Osteoblast (primary cell): ENCODE results near the gene LAPTM5. TPM values are rescaled to one million over a fixed set of nuclear protein-coding genes. Genes with fewer than 3 reads are reported as not detected.

Experiments used
- DNase-seq: peaks from one replicate; pipeline ENCODE4 v3.0.0; 2011; ENCODE audit warnings: low spot score, mixed read lengths; ENCODE audit not compliant: insufficient read length; ENCODE audit errors: missing footprints
- H2AFZ ChIP-seq: 2 replicates; pipeline ENCODE4 v1.6.0; 2011; ENCODE audit warnings: mild to moderate bottlenecking, low read length
- H3K27ac ChIP-seq: 2 replicates; pipeline ENCODE4 v1.5.1; 2011; ENCODE audit warnings: mild to moderate bottlenecking, low read depth, low read length, moderate library complexity
- H3K27me3 ChIP-seq: 2 replicates; pipeline ENCODE4 v1.6.0; 2012; ENCODE audit warnings: mild to moderate bottlenecking, control low read depth, inconsistent platforms, low read length, moderate library complexity; ENCODE audit not compliant: insufficient read depth
- H3K36me3 ChIP-seq: 2 replicates; pipeline ENCODE4 v1.5.1; 2011; ENCODE audit warnings: mild to moderate bottlenecking, low read length, control low read depth, moderate library complexity; ENCODE audit not compliant: insufficient read depth
- H3K4me1 ChIP-seq: 2 replicates; pipeline ENCODE4 v1.5.1; 2011; ENCODE audit warnings: mild to moderate bottlenecking, low read length, control low read depth, moderate library complexity; ENCODE audit not compliant: insufficient read depth
- H3K4me2 ChIP-seq: 2 replicates; pipeline ENCODE4 v1.6.0; 2011; ENCODE audit warnings: mild to moderate bottlenecking, low read length; ENCODE audit not compliant: insufficient read depth
- H3K4me3 ChIP-seq: fragments of 200-600 bp; sonication (generic); 3 replicates; pipeline ENCODE4 v1.5.1; 2012; ENCODE audit warnings: mild to moderate bottlenecking, low read length, inconsistent platforms; ENCODE audit not compliant: insufficient read depth
- H3K79me2 ChIP-seq: 2 replicates; pipeline ENCODE4 v1.6.0; 2012; ENCODE audit warnings: mild to moderate bottlenecking, low read length, control low read depth, inconsistent platforms; ENCODE audit not compliant: insufficient read depth
- H3K9me3 ChIP-seq: 2 replicates; pipeline ENCODE4 v1.5.1; 2011; ENCODE audit warnings: low read depth, low read length, control low read depth
- H4K20me1 ChIP-seq: 2 replicates; pipeline ENCODE4 v1.6.0; 2012; ENCODE audit warnings: mild to moderate bottlenecking, low read length, control low read depth; ENCODE audit not compliant: insufficient read depth
- CTCF ChIP-seq: IDR thresholded peaks from 2 replicates; pipeline ENCODE4 v1.5.1; 2011; ENCODE audit warnings: mild to moderate bottlenecking, low read depth, low read length, moderate library complexity; ENCODE audit errors: extremely low read depth
- total RNA-seq: library from RNA; depleted of rRNA; stranded (reverse); fragments of >200 nt; gene quantifications from 2 replicates; pipeline ENCODE4 v1.2.3, GENCODE V29; 2012

The LAPTM5 gene
- total RNA-seq, 1 donor: 0.72 TPM

- Histone ChIP-seq H3K9me3 (no peaks in the 10 kb centered on the region), H3K4me1 (peaks cover 12% of the 10 kb centered on the region), H3K4me3 (no peak overlapping the region), H3K27me3 (peaks cover 3% of the 10 kb centered on the region), H3K27ac (no peak overlapping the region), H3K79me2 (no peaks in the 10 kb centered on the region), H3K4me2 (no peak overlapping the region), H4K20me1 (no peaks in the 10 kb centered on the region), H2AFZ (no peak overlapping the region), H3K36me3 (no peaks in the 10 kb centered on the region)
- DNase-seq: peak; percentile 59
- TF ChIP-seq CTCF: no peak
Measured at GRCh38 chr1:30776097-30777059, 18.8 kb upstream of the LAPTM5 start.

- DNase-seq: peak; percentile 54
- Histone ChIP-seq H3K36me3 (no peaks in the 10 kb centered on the region), H3K27ac (no peak overlapping the region), H3K4me2 (no peak overlapping the region), H3K27me3 (peaks cover 3% of the 10 kb centered on the region), H2AFZ (no peak overlapping the region), H4K20me1 (no peaks in the 10 kb centered on the region), H3K79me2 (no peaks in the 10 kb centered on the region), H3K4me3 (no peak overlapping the region), H3K4me1 (peaks cover 12% of the 10 kb centered on the region), H3K9me3 (no peaks in the 10 kb centered on the region)
- no peak for TF ChIP-seq CTCF
Measured at GRCh38 chr1:30775433-30775975, 17.9 kb upstream of the LAPTM5 start.

- Histone ChIP-seq H3K27ac (no peak overlapping the region), H3K79me2 (no peaks in the 10 kb centered on the region), H3K4me1 (peaks cover 12% of the 10 kb centered on the region), H3K4me2 (no peak overlapping the region), H2AFZ (no peak overlapping the region), H3K4me3 (no peak overlapping the region), H3K27me3 (peaks cover 3% of the 10 kb centered on the region), H4K20me1 (no peaks in the 10 kb centered on the region), H3K9me3 (no peaks in the 10 kb centered on the region), H3K36me3 (no peaks in the 10 kb centered on the region)
- TF ChIP-seq CTCF: no peak
- DNase-seq: peak; percentile 60
Measured at GRCh38 chr1:30774550-30775432, 17.2 kb upstream of the LAPTM5 start.
